ENCODE data around the gene PYDC1. TPM values are rescaled to one million over a fixed set of nuclear protein-coding genes. Genes with fewer than 3 reads are reported as not detected.
"Not testable (repeated sequence)": the region's sequence is repeated elsewhere in the genome, so short reads cannot be mapped to it uniquely, and the experiment has no call there.

PYDC1 gene
- total RNA-seq, 4 donors from 2014 or later: not detected

DNA sequence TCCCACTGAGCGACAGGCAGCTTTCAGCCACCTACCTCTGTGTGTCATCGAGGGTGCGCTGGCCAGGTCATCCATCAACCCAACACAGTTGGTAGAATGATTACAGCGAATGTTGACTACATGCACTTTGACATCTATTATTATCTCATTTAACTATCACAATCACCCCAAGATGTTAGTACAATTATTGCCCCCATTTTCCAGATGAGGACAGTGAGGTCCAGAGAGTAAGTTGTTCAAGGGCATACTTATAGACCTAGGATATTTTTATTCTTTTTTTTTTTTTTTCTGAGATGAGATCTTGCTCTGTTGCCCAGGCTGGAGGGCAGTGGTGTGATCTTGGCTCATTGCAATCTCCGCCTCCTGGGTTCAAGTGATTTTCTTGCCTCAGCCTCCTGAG lies 34.5 kb upstream of the PYDC1 start:
- H3K4me1 ChIP-seq: no peaks in the 10 kb centered on the region
- TF ChIP-seq EP300 (IDR thresholded peaks at IDR 0.05; ENCODE audit: low read depth): no peak
- TF ChIP-seq, protein P1, sequence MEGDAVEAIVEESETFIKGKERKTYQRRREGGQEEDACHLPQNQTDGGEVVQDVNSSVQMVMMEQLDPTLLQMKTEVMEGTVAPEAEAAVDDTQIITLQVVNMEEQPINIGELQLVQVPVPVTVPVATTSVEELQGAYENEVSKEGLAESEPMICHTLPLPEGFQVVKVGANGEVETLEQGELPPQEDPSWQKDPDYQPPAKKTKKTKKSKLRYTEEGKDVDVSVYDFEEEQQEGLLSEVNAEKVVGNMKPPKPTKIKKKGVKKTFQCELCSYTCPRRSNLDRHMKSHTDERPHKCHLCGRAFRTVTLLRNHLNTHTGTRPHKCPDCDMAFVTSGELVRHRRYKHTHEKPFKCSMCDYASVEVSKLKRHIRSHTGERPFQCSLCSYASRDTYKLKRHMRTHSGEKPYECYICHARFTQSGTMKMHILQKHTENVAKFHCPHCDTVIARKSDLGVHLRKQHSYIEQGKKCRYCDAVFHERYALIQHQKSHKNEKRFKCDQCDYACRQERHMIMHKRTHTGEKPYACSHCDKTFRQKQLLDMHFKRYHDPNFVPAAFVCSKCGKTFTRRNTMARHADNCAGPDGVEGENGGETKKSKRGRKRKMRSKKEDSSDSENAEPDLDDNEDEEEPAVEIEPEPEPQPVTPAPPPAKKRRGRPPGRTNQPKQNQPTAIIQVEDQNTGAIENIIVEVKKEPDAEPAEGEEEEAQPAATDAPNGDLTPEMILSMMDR (IDR thresholded peaks at IDR 0.05): no peak
- no peak for TF ChIP-seq POLR2A (IDR thresholded peaks at IDR 0.05)
- no peak for TF ChIP-seq POLR2AphosphoS5 (IDR thresholded peaks at IDR 0.05)
- intact Hi-C loops (cut with DNase I; ENCODE audit: low total_unique reads): no loop called here
- WGBS, 2 donors (ENCODE audit: low coverage in 1 of 2): 95 to 100% methylated on average over 2 to 5 of the region's 5 CpGs
- no peak for DNase-seq
- peaks cover 6% of the 10 kb centered on the region for H3K27me3 ChIP-seq
- H3K4me3 ChIP-seq: no peak overlapping the region
- no peak overlapping the region for H3K27ac ChIP-seq
- no peaks in the 10 kb centered on the region for H3K9me3 ChIP-seq
- in situ Hi-C loops (cut with MboI; ENCODE audit: low pct_ligation_motif_present in 1 of 4, low pct_unique_long_range_greater_than_20kb in 1 of 4, low sequenced_read_pairs in 3 of 4): no loop called here
- H3K36me3 ChIP-seq: no peaks in the 10 kb centered on the region

DNA sequence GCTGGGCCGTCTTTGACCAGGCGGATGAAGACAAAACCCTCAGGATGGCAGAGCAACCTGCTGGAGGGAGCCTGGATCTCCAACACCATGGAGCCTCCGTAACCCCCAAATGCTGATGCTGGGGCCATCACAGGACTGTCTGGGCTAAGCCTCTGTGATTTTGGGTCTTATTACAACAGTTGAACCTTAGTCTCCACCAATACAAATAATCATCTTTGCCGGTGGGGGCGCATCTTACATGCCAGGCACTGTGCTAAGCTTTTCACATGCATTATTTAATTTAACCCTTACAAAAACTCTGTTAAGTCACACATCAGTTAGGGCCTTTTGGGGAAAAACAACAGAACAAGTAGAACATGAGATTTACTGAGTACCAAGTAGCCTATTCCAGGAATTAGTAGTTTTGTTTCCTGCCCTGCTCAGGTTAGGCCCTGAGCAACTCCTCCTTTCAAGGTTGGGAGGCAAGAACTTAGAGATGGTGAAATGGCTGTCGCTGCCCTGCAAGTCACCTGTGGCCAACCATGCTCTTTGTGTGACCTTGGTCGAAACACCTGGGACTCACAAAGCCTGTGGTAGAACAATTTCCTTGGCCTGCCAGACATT lies 33.9 kb upstream of the PYDC1 start:
- DNase-seq: no peak
- no peaks in the 10 kb centered on the region for H3K36me3 ChIP-seq
- TF ChIP-seq POLR2A (IDR thresholded peaks at IDR 0.05) (no peak), POLR2AphosphoS5 (IDR thresholded peaks at IDR 0.05) (no peak), EP300 (IDR thresholded peaks at IDR 0.05; ENCODE audit: low read depth) (no peak)
- TF ChIP-seq, protein P1 (IDR thresholded peaks at IDR 0.05): no peak
- intact Hi-C loops (cut with DNase I; ENCODE audit: low total_unique reads) (loop anchor here (1.0 kb wide), 1 partner anchor 11 kb away; no protein-coding TSS in a partner anchor), in situ Hi-C loops (cut with MboI; ENCODE audit: low pct_ligation_motif_present in 1 of 4, low pct_unique_long_range_greater_than_20kb in 1 of 4, low sequenced_read_pairs in 3 of 4) (no loop called here)
- no peak overlapping the region for H3K27ac ChIP-seq
- no peaks in the 10 kb centered on the region for H3K9me3 ChIP-seq
- no peak overlapping the region for H3K4me3 ChIP-seq
- no peaks in the 10 kb centered on the region for H3K4me1 ChIP-seq
- WGBS, 2 donors (ENCODE audit: low coverage in 1 of 2): 96% methylated on average over 7 of the region's 7 CpGs; no CpG with 5 or more reads in 1 of the 2 donors
- peaks cover 9% of the 10 kb centered on the region for H3K27me3 ChIP-seq

DNA sequence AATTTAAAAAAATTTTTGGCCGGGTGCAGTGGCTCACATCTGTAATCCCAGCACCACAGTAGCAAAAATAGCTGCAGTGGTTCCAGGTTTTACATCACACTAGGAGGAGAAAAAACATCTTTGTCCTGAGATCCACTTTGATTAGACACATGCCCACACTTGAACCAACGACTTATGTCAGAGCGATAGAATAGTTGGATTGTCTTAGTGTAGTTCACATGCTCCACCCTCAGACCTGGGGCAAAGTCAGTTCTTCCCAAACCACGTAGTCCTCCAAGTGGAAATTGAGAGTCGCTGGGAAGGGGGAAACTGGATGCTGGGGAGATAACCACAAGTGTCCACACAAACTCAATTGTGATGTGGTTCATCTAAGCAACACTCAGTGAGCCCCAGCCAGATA lies 31.4 kb upstream of the PYDC1 start:
- 77 to 82% methylated on average over 3 to 5 of the region's 5 CpGs for WGBS, 2 donors (ENCODE audit: low coverage in 1 of 2)
- Histone ChIP-seq H3K27me3 (peaks cover 9% of the 10 kb centered on the region), H3K4me3 (no peak overlapping the region), H3K27ac (no peak overlapping the region), H3K4me1 (no peaks in the 10 kb centered on the region), H3K36me3 (no peaks in the 10 kb centered on the region), H3K9me3 (no peaks in the 10 kb centered on the region)
- in situ Hi-C loops (cut with MboI; ENCODE audit: low pct_ligation_motif_present in 1 of 4, low pct_unique_long_range_greater_than_20kb in 1 of 4, low sequenced_read_pairs in 3 of 4) (no loop called here), intact Hi-C loops (cut with DNase I; ENCODE audit: low total_unique reads) (no loop called here)
- TF ChIP-seq EP300 (IDR thresholded peaks at IDR 0.05; ENCODE audit: low read depth): no peak
- TF ChIP-seq, protein P1 (IDR thresholded peaks at IDR 0.05): no peak
- no peak for TF ChIP-seq POLR2AphosphoS5 (IDR thresholded peaks at IDR 0.05)
- no peak for TF ChIP-seq POLR2A (IDR thresholded peaks at IDR 0.05)
- DNase-seq: no peak

DNA sequence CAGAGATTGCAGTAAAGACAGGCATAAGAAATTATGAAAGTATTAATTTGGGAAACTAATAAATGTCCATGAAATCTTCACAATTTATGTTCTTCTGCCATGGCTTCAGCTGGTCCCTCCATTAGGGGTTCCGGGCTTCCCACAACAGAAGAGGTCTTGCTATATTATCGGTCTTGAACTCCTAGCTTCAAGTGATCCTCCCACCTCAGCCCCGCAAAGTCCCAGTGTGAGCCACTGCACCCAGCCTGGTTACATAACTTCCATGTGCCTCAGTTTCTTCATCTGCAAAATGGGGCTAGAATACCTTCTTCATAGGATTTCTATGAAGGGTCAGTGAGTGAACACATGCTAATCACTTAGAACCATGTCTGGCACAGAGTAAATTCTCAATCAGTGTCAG lies 29.4 kb upstream of the PYDC1 start:
- Histone ChIP-seq H3K9me3 (no peaks in the 10 kb centered on the region), H3K4me3 (no peak overlapping the region), H3K27ac (no peak overlapping the region), H3K4me1 (no peaks in the 10 kb centered on the region), H3K27me3 (peaks cover 13% of the 10 kb centered on the region), H3K36me3 (no peaks in the 10 kb centered on the region)
- intact Hi-C loops (cut with DNase I; ENCODE audit: low total_unique reads) (no loop called here), in situ Hi-C loops (cut with MboI; ENCODE audit: low pct_ligation_motif_present in 1 of 4, low pct_unique_long_range_greater_than_20kb in 1 of 4, low sequenced_read_pairs in 3 of 4) (no loop called here)
- no peak for TF ChIP-seq EP300 (IDR thresholded peaks at IDR 0.05; ENCODE audit: low read depth)
- no peak for TF ChIP-seq POLR2AphosphoS5 (IDR thresholded peaks at IDR 0.05)
- TF ChIP-seq POLR2A (IDR thresholded peaks at IDR 0.05): no peak
- TF ChIP-seq, protein P1 (IDR thresholded peaks at IDR 0.05): no peak
- DNase-seq: no peak
- 93 to 95% methylated on average over 3 of the region's 3 CpGs for WGBS, 2 donors (ENCODE audit: low coverage in 1 of 2)

DNA sequence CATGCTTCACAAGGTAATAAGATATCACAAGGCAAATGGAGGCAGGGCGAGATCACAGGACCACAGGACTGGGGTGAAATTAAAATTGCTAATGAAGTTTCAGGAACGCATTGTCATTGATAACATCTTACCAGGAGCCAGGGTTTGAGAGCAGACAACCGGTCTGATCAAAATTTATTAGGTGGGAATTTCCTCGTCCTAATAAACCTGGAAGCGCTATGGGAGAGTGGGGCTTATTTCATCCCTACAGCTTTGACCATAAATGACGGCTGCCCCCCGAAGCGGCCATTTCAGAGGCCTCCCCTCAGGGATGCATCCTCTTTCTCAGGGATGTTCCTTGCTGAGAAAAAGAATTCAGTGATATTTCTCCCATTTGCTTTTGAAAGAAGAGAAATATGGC lies 28.7 kb upstream of the PYDC1 start:
- intact Hi-C loops (cut with DNase I; ENCODE audit: low total_unique reads); H3K27ac ChIP-seq: not testable (repeated sequence)
- 41 to 74% methylated on average over 4 to 8 of the region's 8 CpGs for WGBS, 2 donors (ENCODE audit: low coverage in 1 of 2)

More for the DNA sequence above, 28.7 kb upstream of the PYDC1 start:
- DNase-seq; H3K4me3 ChIP-seq; in situ Hi-C loops (cut with MboI; ENCODE audit: low pct_ligation_motif_present in 1 of 4, low pct_unique_long_range_greater_than_20kb in 1 of 4, low sequenced_read_pairs in 3 of 4); H3K36me3 ChIP-seq; H3K9me3 ChIP-seq; H3K4me1 ChIP-seq: not testable (repeated sequence)
- peaks cover 13% of the 10 kb centered on the region for H3K27me3 ChIP-seq
